Hypothalamus (tissue), 51 donors: Measurements from ENCODE around the gene KLK10.
"Not testable (repeated sequence)": the region's sequence is repeated elsewhere in the genome, so short reads cannot be mapped to it uniquely, and the experiment has no call there.

Experiments
- DNase-seq, 51 donors: peaks; one replicate each; lab custom pipeline; 2025; lab: John Stamatoyannopoulos, UW

The KLK10 gene

DNA sequence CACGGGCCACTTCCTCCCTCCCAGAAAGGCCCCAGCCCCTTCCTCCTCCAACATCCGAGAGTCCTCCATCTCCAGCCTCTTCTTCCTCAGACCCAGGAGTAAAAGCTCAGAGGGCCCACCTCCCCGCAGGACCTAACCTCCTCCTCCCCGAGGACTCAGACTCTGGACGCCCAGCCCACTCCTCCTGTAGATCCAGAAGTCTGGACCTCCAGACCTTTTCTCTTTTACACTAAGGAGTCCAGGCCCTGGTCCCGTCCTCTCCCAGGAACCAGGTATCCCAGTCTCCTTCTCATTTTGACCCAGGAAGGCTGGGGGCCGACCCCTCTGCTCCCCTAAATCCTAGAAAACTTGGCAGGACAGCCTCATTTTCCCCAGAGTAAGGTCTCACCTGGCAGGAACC is 16.2 kb downstream of the KLK10 start:
- no peak for DNase-seq

DNA sequence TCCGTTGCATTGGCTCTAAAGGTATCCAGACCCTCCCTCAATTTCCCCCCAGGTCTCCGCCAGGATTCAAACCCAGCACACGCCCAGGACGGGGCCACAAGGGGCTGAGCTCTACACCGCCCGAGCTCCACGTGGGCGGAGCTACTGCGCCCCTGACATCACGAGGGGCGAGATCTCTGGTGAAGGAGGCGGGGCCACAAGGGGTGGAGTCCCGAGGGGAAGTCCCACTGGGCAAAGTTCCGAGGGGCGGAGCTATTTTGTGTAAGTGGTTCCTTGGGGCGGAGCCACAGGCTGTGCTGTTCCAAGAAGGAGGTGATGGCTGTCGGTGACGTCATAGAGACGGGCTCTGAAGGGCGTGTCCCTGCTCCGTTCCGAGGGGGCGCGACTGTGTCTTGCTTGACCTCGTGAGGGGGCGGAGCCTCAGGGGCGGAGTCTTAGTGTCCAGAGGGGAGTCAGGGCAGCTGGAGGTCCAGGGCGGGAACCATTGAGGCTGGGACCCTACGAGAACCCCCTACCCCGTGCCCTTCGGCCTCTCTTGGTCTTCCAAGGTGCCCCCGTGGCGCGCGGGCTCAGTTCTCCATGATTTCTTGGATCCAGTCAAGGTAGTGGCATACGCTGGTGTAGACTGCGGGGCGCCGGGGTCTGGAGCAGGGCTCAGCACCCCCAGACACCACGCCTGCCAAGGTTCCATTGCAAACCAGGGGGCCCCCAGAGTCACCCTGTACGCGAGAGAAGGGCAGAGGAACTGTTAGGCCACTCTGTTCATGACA is 16.8 kb downstream of the KLK10 start:
- peak in 4 of 51 donors; percentile 5 to 34 (median 17) for DNase-seq

DNA sequence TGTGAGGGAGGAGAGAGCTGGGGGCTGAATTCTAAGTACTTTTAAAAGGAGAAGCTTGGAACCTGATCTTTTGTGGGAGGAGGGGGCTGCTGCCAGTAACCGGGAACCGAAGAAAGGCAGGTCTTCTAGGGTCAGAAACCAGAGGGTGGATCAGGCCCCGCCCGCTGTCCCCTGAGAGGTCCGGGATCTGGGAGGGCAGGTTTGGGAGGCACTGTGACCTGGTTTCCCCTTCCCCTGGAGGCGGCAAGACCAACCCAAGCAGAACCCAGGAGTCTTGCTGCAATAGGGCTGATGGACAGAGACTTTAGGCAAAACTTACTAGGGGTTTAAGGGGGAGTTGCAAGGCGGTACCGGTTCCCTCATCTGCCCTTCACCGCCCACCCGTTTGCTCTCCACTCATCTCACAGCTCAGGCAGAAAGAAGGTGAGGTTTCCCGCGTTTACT is 17.4 kb downstream of the KLK10 start:
- DNase-seq, result no peak

DNA sequence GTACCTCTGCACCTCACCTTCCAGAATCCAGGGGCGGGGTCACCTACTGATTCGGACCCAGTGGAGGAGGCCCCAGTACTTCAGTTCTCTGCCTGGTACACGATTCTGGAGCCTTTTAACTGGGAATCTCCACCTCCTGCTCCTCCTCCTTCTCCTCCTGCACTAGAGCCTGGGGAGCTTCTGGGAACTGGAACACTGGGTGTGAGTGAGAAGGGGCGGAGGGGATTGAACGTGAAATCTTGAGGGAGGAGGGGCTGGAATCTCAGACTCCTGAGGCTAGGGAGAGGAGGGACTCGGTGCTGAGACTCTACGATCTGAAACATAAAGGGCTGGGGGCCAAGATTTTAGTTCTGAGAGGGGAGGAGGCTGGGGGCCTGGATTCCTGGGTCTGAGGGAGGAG is 18.0 kb downstream of the KLK10 start, which contains the start of gene KLK8:
KLK8 (minus strand) TSS at position 90 of the 400 bp plus-strand sequence. CDS start 437 bp downstream, outside the sequence.
- DNase-seq, result no peak

DNA sequence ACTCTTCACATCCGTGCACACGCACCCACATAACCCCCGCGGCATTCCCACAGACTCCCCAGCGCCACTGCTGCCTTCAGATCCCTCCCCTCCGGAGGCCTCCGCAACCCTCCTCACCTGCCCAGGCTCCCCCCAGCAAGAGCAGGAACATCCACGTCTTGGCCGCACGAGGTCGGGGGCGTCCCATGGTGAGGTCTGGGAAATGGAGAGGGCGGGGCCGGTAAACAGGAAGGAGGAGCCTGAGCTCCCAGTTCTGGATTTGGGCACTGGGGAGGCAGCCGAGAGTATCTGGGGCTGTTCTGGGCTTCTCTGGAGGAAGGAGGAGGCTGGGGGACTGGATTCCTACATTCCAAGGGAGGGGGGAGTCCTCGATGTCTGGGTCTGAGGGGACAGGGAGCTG is 18.5 kb downstream of the KLK10 start:
- DNase-seq, result no peak

DNA sequence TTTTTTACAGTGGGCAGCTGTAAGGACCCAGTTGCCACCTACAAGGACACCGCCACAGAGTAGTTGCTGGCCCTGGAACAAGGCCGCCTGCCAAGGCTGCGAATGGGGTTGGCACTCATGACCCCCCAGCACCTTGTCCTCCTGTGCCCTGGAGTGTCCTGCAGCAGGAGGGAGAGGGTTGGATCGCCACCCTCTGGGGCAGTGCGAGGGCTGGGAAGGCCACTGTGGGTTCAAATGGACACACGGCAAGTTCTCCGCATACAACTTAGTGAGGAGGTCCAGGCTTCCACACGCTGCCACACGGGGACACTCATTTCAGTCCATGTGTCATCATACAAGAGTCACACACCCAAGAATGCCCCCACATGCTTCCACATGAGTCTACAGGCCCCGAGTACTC is 19.1 kb downstream of the KLK10 start:
- DNase-seq, result no peak

DNA sequence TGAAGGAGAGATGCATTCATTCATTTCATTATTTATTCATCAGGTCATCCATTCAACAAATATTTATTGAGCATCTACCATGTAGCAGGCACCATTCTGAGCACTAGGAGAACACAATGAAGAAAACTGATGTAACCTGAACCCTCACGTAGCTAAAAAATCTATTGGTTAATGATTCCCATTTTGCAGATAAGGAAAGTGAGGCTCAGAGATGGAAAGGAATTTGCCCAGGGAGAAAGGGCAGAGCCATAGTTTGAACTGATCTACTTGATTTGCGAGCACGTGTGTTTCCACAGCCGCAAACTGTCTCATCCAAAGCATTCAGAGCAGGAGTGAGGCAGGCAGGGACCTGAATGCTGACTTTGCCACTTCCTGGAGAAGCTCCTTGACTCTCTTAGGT is 20.8 kb downstream of the KLK10 start:
- no peak for DNase-seq

DNA sequence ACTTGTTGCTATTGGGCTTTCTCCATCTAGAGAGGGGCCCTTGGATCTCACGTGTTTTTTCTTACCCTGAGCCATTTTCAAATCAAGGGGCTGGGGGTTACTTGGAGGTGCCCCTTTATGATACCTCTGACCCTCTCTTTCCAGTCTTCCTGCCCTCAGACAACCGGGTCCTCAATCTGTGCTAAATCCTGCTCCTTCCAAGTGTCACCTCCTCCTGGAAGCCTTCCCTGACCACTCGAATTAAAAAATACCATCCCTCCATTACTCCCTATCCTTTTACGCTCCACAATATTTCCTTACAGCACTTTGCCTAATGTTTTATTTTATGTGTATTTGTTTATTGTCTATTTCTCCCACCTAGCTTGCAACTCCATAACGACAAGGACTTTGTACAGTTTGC is 21.4 kb downstream of the KLK10 start:
- no peak for DNase-seq

DNA sequence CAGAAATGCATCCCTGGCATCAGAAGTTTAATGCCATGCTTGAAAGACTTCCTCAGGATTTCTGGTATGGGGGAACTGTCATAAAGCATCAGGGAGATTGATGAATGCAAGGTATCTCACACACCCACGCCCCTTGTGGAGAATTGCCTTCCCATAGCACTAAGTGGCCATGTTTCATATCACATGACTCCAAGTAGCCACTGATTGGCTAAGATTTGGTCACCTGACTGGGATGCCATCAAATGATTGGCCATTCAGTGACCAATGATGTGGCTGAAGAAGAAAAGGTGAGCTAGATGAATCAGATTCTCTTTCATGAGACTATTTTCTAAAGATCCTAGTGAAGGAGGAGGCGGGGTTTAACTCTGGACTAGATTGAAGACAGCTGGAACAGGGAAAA is 25.4 kb downstream of the KLK10 start:
- no peak for DNase-seq

DNA sequence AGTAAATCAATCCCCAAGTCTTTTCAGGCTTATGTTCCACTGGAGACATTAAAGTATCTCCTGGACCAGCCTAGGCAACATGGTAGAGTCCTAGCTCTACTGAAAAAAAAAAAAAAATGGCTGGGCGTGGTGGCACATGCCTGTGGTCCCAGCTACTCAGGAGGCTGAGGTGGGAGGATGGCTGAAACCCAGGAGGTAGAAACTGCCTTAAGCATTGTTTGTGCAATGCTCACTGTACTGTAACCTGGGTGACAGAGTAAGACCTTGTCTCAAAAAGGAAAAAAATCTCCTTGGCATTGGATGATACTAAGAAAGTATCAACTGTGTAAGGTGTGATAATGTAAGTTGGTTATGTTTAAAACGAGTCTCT is 26.9 kb downstream of the KLK10 start:
- DNase-seq, result no peak

DNA sequence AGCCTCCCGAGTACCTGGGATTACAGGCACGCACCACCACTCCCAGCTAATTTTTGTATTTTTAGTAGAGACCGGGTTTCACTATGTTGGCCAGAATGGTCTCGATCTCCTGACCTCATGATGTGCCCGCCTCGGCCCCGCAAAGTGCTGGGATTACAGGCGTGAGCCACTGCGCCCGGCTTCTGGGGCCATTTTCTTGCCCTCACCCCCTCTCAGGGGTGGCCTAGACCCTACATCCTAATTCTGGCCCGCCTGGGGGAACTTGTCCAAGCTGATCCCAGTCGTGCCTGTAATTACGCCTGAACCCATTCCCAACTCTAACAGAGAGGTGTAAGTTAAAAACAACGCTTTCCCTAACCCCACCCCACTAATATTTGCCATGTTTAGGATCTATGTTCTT is 35.1 kb downstream of the KLK10 start:
- not testable (repeated sequence) for DNase-seq

DNA sequence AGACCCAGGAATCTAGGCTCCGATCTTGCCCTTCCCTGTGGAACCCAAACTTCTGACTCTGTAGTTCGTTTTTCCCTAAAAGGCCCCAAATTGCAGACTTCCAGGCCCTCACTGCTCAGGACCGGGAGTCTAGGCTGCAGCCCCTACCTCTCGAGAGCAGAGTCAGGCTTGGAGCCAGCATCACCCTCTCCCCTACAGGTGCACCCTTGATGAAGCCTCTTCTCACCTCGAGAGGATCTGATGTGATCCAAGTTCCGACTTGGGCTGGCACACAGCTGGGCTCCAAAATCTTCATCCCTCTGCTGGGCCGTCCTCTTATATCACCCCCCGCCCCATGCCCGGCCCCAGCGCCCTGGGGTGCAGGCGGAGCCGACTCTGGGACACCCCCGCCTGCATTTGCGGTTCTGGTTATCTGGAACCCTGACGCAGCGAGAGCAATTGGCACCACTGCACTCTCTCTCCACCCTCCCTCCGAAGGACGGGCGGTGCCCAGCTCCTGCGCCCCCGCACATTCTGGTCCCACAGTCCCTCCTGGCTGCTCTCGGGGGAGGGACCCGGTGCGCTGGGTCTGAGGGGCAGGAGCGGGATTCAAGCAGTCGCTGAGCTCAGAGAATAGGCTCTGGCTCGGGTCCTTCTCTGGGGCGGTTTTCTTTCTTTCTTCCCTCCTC is 35.8 kb downstream of the KLK10 start, which contains the start of gene KLK7:
KLK7 (minus strand) TSS at position 293 of the 668 bp plus-strand sequence. CDS start 1,518 bp downstream, outside the sequence.
- no peak for DNase-seq

DNA sequence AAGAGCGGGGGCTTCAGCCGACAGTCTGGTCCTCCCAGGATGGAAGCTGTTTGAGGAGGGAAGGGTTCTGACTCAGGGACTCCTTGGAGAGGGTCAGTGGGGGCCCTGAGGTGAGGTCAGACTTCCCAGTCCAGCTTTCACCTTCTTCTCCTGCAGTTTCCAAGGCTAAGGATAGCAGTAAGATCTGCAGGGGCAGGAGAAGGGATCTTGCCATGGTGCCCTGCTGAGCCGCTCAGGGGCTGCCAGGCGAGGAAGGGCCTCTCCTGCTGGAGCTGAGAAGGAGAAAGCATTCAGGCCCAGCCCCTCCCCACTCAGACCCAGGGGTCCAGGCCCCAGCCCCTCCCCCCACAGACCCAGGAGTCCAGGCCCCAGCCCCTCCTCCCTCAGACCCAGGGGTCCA is 37.3 kb downstream of the KLK10 start:
- DNase-seq, result no peak

DNA sequence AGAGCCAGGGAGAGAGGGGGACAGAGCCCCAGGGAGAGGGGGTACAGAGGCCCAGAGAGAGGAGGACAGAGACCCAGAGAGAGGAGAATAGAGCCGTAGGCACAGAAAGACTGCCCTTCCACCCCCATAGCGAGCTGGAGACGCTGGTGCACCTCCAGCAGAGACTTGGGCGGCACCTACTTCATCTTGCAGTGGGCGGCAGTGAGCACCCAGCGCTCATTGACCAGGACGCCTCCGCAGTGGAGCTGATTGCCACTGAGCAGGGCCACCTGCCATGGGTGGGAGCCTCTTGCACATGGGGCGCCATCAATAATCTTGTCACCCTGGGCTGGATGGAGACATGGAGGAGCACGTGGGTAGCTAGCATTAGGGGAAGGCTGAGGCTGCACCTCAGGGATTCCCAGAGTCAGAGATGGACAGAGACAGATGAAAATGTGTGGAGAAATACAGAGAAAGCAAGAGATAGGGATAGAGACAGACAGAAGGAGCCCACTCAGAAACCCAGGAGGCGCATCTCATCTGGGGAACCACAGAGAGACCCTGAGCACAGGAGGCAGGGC is 37.8 kb downstream of the KLK10 start:
- DNase-seq, result no peak

DNA sequence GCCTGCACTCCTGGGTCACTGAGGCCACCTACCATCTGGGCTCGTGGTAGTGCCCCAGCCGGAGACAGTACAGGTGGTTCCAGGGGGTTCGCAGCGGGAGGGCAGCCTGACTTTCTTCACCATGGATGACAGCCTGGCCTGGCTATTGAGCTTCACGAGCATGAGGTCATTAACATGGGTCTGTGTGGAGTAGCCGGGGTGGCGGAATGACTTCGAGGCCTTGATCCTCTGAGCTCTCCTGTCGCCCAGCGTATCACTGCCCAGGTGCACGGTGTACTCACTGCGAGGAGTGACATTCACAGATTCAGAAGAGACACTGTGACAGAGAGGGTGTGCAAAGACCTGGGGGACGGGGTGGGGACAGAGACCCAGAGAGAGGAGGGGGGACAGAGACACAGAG is 39.3 kb downstream of the KLK10 start:
- DNase-seq, result no peak

DNA sequence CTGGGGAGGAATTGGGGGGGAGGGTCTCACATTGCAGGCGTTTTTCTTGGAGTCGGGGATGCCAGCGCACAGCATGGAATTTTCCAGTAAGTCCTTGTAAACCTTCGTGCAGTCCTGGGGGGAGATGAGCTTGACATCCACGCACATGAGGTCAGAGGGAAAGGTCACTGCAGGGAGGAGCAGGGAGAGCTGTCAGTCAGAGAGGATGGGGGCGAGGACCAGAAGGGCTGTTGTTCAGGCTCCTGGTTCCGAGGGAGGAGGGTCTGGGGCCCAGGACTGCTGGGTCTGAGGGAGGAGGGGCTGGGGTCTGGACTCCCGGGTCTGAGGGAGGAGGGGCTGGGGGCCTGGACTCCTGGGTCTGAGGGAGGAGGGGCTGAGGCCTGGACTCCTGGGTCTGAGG is 39.8 kb downstream of the KLK10 start:
- DNase-seq, result no peak

DNA sequence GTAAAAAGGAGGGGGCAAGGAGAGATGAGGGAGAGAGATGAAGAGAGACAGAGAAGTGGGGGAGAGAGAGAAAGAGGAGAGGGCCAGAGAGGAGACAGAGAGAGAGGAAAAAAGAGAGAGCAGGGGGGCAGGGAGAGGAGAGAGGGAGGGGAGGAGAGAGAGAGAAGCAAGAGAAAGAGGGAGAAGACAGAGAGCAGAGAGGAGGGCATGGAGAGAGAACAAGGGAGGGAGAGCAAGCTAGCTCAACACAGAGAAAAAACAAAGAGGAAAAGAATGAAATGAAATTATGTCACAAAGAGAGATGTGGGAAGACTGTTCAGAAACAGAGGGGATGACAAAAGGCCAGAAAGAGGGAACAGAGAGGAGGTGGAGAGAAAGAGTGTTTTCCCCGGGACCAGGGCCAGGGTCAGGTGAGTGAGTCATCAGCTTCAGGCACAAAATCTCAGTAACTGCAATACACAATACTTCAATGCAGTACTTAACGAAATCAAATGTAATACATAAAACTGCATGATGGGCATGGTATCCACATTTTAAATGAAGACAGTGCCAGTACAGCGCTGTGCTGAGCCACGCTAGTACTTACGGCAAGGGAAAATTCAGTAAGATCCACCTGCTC is 40.6 kb downstream of the KLK10 start:
- no peak for DNase-seq

DNA sequence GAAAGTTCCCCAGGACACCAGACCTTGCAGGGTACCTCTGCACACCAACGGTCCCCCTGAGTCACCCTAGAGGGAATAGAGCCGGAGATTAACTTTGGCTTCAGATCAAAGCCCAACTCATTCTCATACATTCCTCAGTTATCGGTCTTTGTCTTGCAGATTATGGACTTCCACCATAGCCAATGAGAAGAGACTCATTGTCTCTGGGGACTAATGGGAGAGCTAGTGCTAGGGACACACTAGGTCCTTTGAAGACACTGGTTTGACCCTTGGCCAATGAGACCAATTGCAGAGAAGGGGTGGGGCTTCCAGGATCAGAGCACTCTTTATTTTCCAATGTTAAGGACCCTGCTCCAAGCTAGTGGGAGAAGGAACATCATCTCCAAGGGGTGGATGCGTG is 41.9 kb downstream of the KLK10 start:
- DNase-seq, result peak in 1 of 51 donors; percentile 10

DNA sequence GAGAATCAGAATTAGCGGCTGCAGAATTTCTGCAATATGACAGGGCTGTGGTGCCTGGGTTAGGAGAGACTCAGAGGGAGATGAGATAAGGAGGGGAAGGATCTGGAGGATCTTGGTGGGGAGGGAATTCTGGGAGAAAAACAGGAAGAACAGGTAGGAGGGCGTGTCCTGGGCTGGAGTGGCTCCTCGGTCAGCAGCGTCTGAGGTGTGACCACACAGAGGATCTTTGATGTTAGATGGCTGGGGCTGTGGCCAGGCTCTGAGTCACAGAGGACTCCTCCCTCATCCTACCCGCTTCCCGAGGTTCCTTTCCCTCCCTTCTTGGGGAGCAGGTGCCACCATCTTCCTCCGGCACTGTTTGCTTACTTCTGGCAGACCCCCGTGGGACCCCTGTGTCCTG is 43.7 kb downstream of the KLK10 start:
- DNase-seq, result no peak

DNA sequence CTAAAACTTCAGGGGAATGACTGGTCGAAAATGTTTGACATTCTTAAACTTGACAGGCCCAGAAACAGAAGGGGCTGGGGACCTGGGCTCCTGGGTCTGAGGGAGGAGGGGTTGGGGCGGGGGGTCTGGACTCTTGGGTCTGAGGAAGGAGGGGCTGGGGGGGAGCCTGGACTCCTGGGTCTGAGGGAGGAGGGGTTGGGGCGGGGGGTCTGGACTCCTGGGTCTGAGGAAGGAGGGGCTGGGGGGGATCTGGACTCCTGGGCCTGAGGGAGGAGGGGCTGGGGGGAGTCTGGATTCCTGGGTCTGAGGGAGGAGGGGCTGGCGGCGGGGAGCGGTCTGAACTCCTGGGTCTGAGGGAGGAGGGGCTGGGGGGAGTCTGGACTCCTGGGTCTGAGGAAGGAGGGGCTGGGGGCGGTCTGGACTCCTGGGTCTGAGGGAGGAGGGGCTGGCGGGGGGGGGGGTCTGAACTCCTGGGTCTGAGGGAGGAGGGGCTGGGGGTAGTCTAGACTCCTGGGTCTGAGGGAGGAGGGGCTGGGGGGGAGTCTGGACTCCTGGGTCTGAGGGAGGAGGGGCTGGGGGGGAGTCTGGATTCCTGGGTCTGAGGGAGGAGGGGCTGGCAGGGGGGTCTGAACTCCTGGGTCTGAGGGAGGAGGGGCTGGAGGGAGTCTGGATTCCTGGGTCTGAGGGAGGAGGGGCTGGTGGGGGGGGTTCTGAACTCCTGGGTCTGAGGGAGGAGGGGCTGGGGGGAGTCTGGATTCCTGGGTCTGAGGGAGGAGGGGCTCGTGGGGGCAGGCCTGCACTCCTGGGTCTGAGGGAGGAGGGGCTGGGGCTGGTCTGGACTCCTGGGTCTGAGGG is 44.6 kb downstream of the KLK10 start:
- no peak for DNase-seq
